ENCODE measurements around the gene RHEBL1.
"Not testable (repeated sequence)": the region's sequence is repeated elsewhere in the genome, so short reads cannot be mapped to it uniquely, and the experiment has no call there.

RHEBL1 gene

GRCh38 chr12:49089821-49090773 lies 20.3 kb upstream of the RHEBL1 start:
- DNase-seq: peak; percentile 32

GRCh38 chr12:49088932-49089330 lies 19.2 kb upstream of the RHEBL1 start:
- DNase-seq: no peak

DNA sequence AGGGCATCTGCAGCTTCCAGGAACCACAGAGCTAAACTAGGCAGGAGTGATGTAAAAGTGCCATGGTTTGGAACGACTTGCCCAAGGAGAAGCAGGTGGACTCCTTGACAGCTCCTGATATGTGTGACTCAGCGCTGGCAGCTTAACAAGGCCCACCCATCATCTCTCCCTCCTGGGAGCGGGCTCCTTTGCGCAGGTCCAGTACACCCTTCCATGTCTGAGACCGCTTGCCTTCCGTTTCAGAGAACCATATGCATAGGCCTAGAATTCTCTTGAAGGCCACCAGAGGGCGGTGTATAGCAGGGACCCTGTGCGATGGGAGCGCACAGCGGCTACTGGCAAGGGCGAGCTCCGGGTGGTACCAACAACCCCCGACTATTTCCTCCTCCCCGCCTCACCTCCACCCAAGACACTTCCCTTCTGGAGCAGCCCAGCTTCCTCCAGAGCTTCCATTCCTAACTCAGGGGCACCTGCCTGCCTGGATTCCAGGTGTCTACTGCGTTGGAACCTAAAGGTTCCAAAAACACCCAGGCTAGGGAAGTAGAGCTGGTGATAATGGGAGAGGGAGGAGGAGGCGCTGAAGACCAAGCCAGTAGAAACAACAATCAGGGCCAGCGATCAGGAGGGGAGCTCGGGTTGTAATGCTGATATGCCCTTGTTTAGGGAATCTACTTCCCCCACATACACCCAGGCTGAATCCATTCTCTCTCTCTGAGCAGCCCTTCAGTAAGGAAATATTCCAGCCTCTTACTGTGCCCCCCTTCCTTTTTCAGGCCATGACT lies 18.6 kb upstream of the RHEBL1 start:
- DNase-seq: peak; percentile 79

DNA sequence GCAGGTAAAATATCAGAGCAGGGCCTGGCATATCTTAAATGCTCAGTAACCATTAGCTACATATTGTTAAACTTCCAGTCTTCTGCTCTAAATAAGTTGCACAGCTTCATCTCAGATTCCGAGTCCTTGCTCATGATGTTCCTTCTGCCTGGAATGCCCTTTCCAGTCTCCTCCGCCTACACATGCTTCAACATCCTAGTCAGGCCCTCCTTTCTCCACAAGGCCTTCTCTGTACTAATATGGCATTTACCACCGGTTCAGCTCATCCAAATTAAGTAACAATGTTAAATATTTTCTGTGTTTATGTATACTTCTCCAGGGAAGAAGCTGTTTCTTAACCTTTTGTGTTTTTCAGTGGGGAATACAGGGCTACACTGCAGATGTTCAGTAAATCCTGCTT lies 16.3 kb upstream of the RHEBL1 start:
- DNase-seq: no peak

DNA sequence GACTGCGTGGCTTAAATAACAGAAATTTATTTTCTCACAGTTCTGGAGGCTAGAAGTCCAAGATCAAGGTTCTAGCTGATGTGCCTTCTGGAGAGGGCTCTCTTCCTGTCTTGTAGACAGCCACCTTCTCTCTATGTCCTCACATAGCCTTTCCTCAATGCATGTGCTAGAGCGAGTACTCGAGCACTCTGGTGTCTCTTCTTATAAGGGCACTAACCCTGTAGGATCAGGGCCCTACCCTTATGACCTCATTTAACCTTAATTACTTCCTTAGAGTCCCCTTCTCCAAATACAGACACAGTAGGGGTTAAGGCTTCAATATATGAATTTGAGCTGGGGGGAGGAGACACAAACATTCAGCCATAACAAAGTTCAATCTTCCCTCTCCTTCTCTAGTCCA lies 14.7 kb upstream of the RHEBL1 start:
- DNase-seq: no peak

DNA sequence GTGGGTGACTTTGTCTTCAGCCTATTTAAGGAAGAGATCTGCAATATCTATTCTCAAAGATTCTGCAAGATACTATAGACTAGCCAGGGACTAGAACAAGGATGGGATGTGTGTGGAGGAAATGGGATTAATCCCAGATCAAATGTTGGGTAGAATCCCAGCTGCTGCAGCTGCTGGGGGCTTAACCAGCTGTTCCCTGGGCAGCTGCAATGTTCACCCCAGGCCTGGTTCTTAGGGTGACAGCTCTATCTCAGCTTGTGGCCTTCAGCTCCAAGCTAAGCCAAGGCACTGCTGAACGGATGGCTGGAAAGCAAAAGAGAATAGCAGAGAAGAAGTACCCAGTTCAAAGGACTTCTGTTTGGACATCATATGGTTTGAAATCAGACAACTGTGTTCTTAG lies 10.0 kb upstream of the RHEBL1 start:
- DNase-seq: no peak

- DNase-seq: no peak
Observed at GRCh38 chr12:49070971-49071370, 1.2 kb upstream of the RHEBL1 start.

DNA sequence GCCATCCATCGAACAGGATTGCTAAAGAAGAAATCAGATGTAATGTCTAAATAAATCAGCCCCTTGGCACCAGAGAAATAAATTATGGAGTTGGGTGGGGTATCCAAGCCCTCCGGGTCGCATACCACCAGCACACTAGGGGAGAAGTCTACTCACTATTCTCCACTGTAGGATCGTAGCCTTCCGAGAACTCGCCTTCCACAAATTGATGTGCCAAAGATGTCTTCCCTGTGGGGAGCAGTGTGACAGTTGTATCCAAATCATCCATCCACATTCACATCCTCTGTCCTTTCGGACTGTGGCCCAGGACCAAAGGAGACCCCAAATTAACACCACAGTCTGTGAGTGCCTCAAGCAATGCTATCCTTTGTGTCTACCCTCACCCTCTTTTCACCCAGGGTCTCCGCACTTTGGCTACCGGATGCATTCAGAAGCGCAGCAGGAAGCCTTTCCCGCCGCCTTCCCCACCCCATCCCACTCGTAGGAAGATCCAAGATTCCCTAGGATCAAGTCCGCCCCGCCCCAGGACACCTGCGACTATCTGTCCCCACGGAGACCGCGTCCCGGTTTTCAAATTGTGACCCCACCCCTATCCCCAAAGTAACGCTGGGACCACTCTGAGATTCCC lies 786 bp downstream of the RHEBL1 start:
- DNase-seq: no peak

GRCh38 chr12:49066120-49066519 lies 3.7 kb downstream of the RHEBL1 start:
- no peak for DNase-seq

DNA sequence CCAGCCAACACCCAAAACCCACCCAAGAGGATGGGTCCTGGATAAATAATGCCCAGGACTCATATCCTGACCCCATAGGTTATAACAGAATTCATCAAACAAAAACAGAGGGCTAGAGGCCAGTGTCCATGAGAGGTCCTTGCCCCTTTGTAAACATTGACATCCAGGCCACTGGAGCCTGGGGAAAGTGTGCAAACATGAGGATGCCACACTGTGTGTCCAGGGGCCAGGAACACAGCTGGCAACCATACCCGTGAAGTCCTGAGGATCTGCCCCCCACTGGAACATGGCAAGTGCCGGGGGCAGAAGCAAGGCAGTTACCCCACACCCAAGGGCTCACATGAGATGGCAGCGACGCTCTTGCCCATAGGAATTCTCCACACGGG lies 5.0 kb downstream of the RHEBL1 start:
- DNase-seq: no peak

DNA sequence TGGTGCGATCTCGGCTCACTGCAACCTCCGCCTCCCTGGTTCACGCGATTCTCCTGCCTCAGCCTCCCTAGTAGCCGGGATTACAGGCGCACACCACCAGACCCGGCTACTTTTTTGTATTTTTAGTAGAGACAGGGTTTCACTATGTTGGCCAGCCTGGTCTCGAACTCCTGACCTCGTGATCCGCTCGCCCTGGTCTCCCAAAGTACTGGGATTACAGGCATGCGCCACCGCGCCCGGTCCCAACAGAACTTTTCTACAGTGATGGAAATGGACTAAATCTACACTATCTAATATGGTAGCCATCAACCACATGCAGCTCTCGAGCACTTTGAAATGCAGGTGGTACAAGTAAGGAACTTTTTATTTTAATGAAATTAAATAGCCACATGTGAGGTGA lies 7.9 kb downstream of the RHEBL1 start:
- DNase-seq: not testable (repeated sequence)

DNA sequence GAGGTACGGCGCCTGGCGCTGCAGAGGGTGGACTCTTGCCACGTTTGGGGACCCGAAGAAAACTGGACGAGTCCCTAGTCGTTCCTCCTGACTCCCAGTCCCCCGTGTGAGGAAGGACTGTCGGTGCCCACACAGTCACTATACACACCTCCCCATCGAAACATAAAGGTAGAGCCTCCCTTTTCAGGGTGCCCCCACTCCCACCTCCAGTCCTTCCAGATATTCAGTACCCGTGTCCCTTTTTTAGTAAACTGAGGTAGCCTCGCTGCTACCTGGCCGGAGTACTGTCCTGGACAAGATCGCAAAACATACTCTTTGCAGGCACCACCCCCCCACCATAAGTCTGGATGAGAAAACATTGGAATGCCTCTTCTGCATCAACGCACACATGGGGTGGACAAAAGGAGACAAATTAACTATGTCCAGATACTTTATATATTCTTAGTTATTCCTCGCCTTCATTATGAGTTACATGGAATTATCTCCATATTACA lies 8.6 kb downstream of the RHEBL1 start:
- DNase-seq: no peak

GRCh38 chr12:49060237-49061156 lies 9.3 kb downstream of the RHEBL1 start, which contains the start of gene KMT2D:
KMT2D (minus strand) TSS chr12:49060794; CDS start chr12:49055324, 5,470 bp downstream.
- peak; percentile 88 for DNase-seq

DNA sequence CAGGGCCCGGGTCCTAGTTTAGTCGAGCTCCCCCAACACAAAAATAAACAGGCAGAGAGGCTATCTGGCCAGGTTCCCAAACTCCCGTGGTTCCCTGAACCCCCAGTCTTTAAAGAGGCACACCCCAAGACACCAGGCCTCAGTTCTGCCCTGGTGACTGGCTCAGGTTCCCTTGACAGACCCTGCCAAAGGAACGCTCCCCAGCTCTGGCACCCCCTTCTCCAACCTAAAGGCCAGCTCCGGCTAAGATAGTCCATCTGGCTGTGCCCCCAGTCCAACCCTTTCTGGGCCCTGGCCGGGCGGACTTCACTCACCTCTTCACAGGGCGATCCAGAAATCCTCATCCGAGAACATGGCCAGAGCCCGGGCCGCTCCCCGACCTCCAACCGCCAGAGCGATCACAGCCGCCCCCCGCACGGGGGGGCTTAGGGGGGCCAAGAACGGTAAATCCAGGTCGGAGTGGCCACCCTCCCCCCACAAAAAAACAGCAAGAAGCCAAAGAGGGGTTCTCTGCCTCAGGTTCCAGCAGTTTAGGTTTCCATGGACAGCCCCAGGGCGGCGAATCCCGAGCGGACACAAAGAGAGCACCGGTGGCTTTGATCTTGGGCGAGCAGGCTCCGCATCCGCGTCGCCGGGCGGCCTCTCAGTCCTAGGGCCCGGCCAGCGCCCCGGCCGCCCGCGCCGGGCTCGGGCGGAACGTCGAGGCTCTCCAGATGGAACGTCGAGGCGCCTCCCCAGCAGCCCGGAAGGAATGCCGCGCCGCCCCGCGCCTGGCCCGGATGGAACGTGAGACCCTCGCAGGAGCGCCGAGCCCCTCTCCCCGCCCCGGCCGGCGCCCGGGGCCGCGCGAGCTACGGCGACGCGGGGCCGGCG lies 10.2 kb downstream of the RHEBL1 start:
- no peak for DNase-seq

- no peak for DNase-seq
Observed at GRCh38 chr12:49059045-49059298, 10.8 kb downstream of the RHEBL1 start.

DNA sequence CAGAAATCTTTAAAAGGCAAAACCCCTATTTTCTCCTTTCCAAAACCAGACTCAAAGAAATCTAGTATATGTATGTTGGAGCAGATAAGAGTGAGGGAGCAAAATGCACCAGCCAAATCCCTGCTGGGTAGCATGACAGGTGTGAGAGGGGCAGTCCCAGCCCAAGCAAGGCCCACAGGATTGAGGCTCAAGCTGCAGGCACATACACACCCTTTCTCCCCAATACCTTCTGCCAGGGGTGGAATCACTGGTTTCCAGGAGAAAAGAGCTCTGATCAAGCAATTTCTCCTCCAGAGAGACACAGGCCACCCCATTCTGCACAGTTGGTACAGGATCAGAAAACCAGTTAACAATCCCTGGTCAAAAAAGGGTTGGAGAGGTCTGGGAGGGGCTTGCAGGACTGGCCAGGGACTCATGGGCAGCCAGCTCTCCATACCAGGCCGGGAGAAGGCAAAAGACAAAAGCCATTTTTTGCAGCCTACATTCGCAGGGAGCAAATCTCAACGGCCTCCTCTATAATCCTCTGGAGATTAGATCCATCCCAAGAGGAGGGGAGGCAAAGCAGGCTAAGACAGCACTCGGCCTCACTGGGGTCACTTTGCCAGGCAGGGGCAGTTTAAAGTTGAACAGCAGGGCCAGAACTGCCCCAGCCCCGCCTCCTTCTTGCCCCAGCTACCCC lies 11.3 kb downstream of the RHEBL1 start:
- DNase-seq: no peak

DNA sequence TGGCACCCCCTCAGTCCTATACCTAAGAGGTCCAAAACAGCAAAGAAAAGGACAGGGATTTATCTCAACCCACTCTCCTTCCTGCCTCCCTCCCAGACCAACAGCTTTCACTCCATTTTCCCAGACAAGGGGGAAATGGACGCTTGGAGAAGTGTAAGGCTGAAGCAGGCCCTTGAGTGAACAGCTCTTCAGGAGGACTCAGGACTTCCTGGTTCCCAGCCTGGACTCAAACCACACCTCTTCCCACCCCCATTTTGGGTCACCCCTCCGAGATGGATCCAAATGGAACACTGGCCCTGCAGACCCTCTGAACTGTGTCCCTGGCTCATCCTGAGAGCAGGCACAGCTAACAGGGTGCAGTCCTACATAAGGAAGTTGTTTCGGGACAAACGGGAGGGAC lies 11.9 kb downstream of the RHEBL1 start:
- DNase-seq: no peak

DNA sequence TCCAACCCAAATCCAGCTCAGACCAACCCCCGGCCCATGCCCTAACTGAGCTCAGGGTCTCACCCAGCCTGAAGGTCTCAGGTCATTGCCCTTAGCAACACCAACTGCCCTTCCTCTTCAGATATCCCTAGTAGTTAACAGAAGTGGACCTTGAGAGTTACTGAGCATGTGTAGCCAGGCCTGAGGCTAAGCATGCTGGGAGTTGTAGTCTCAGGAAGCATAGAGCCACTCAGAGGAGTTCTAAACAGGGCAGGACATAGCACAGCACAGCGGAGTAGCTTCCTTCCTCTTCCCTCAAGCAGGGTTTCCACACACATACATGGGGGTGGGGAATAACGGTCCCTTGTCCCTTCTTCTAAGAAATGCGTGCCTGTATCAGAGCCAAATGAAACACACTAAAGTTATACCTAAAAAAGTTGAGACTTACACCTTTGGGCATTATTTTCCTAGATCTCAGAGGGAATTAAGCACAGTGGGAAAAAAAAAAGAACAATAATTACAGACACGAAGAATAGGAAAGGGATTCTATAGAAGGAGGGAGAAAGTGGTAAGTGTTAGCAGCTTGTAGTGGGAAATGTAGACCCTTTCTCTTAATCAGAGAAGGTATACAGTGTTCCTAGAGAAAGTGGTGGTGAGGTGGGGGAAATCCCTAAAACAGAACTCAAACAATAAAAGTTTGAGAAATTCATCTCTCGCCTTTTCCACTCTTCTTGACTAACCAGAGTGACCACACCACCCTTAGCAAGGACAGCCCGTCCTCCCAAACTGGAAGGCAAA lies 13.6 kb downstream of the RHEBL1 start:
- peak; percentile 77 for DNase-seq

DNA sequence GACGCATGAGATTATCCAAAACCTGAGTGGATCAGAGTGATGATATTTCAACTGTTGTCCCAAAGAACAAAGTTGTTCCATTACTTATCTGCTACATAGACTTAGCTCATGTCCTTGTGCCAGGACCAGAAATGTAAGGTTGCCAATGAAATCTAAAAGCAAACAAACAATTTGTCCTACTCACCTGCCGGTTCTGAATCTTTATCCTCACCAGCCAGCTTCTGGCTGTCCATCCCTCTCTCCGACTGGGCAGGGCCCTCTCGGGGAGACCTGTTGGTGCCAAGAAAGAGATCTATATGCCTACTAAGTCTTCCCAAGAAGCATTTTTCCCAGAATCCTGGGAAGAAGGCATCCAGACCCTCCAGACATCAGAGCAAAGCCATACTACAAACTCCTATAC lies 14.7 kb downstream of the RHEBL1 start:
- DNase-seq: no peak

DNA sequence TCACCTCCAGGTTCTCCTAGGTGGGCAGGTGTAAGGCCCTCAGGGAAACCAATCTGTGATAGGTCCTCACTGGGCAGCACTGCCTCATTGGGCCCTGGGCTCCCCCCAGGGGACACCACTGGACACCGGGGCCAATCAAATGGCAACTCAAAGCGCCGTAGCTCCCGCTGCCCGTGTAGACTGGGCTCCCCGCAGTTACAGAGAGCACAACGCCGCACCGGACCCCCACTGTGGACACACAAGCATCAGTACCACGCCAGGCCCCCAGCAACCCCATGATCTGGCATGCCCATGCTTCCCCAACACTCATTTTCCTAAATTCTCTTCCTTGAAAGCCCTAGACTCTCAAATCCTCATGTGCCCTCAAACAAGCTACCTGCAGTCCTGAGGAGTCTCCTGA lies 15.3 kb downstream of the RHEBL1 start:
- no peak for DNase-seq

Data from CD4-positive, alpha-beta T cell treated with Interleukin-15 for 1 hour (primary cell).